GM12892 (cell line): ENCODE data around the gene SCPEP1.
A peak's percentile ranks its signal among the peaks of the same experiment; 100 is the strongest.

Experiments used
- DNase-seq: peaks from one replicate; pipeline ENCODE4 v3.0.0; 2011; ENCODE audit not compliant: insufficient read length
- FAIRE-seq: peaks from 2 replicates; lab custom pipeline; 2011; peaks lifted over from hg19 to GRCh38; lab: Jason Lieb, UNC
- POLR2A ChIP-seq: IDR thresholded peaks from 2 replicates; pipeline ENCODE4 v1.6.1; 2011; ENCODE audit warnings: low read depth, low read length, control low read depth
- POLR2AphosphoS5 ChIP-seq: IDR thresholded peaks from 2 replicates; pipeline ENCODE4 v1.6.1; 2011; ENCODE audit warnings: low read depth, low read length, control low read depth
- TAF1 ChIP-seq: IDR thresholded peaks from 2 replicates; pipeline ENCODE4 v1.6.1; 2011; ENCODE audit warnings: low read depth, mild to moderate bottlenecking, control low read depth, low read length, borderline replicate concordance

SCPEP1 gene

GRCh38 chr17:57034807-57035754, 57.1 kb downstream of the SCPEP1 start:
- FAIRE-seq: no peak

GRCh38 chr17:57035971-57036481, 58.1 kb downstream of the SCPEP1 start:
- no peak for TF ChIP-seq POLR2A
- TF ChIP-seq POLR2AphosphoS5: no peak
- no peak for TF ChIP-seq TAF1
- FAIRE-seq (no peak), DNase-seq (no peak)

More at GRCh38 chr17:57034807-57035754, 57.1 kb downstream of the SCPEP1 start:
- no peak for DNase-seq
- TF ChIP-seq TAF1 (no peak), POLR2A (no peak), POLR2AphosphoS5 (no peak)

- FAIRE-seq (no peak), DNase-seq (no peak)
- TF ChIP-seq POLR2A (no peak), POLR2AphosphoS5 (no peak)
These were observed 59.5 kb downstream of the SCPEP1 start for GRCh38 chr17:57037411-57037810.

GRCh38 chr17:57038486-57038885, 60.6 kb downstream of the SCPEP1 start:
- FAIRE-seq (no peak), DNase-seq (no peak)
- TF ChIP-seq POLR2AphosphoS5: no peak
- TF ChIP-seq POLR2A: no peak
- no peak for TF ChIP-seq TAF1

- no peak for TF ChIP-seq POLR2A
- TF ChIP-seq TAF1: no peak
- TF ChIP-seq POLR2AphosphoS5: no peak
- FAIRE-seq (no peak), DNase-seq (no peak)
These were observed 62.6 kb downstream of the SCPEP1 start for GRCh38 chr17:57040571-57040970.

- FAIRE-seq (no peak), DNase-seq (no peak)
- TF ChIP-seq POLR2A: no peak
- TF ChIP-seq POLR2AphosphoS5: no peak
- TF ChIP-seq TAF1: no peak
These were observed 65.3 kb downstream of the SCPEP1 start for GRCh38 chr17:57043276-57043675.

- no peak for DNase-seq
- TF ChIP-seq POLR2AphosphoS5 (no peak), POLR2A (no peak), TAF1 (no peak)
- no peak for FAIRE-seq
These were observed 67.3 kb downstream of the SCPEP1 start for GRCh38 chr17:57044976-57045867.

GRCh38 chr17:57045868-57046704, 68.2 kb downstream of the SCPEP1 start:
- TF ChIP-seq TAF1 (no peak), POLR2AphosphoS5 (no peak), POLR2A (no peak)
- DNase-seq (peak; percentile 46), FAIRE-seq (peak; percentile 80)

GRCh38 chr17:57046749-57047148, 68.8 kb downstream of the SCPEP1 start:
- DNase-seq (no peak), FAIRE-seq (no peak)
- TF ChIP-seq TAF1: no peak
- no peak for TF ChIP-seq POLR2A
- TF ChIP-seq POLR2AphosphoS5: no peak

- FAIRE-seq (no peak), DNase-seq (no peak)
- TF ChIP-seq POLR2AphosphoS5 (no peak), TAF1 (no peak), POLR2A (no peak)
These were observed 70.2 kb downstream of the SCPEP1 start for GRCh38 chr17:57048096-57048495.
